GM21423 (cell line): Measurements from ENCODE around the gene ISM2.
A peak's percentile ranks its signal among the peaks of the same experiment; 100 is the strongest.
"Not testable (repeated sequence)": the region's sequence is repeated elsewhere in the genome, so short reads cannot be mapped to it uniquely, and the experiment has no call there.

Experiments used
- ATAC-seq: cut with Tn5 transposase; IDR thresholded peaks from one replicate; pipeline ENCODE4 v1.9.1; 2021; ENCODE audit warnings: mild to moderate bottlenecking, moderate library complexity; ENCODE audit not compliant: unreplicated experiment

ISM2 gene

GRCh38 chr14:77498120-77498979 lies at the start of gene ISM2:
Gene ISM2 (minus strand): TSS chr14:77498816. CDS start chr14:77498793, 23 bp downstream.
- peak; percentile 61 for ATAC-seq

GRCh38 chr14:77547512-77548180 lies 49.0 kb upstream of the ISM2 start:
- ATAC-seq, result no peak

GRCh38 chr14:77545171-77545570 lies 46.6 kb upstream of the ISM2 start:
- not testable (repeated sequence) for ATAC-seq

DNA sequence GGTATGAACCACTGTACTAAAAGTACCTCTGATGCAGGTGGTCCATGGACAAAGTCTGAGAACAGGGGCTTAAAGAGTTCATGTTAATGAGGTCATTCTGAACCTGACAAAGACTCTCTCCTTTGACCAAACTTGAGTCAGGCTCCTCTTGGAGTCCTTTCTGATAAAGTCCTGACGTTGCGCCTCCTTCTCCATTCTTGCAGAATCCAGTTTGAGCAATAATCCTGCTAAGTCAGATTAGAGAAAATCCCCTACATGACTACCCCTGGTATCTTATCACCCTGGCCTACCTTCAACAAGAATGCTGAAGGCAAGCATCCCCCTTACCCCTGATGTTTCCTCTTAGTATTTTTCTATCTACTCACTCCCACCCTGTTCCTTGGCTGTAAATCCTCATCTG lies 46.0 kb upstream of the ISM2 start:
- ATAC-seq, result no peak

DNA sequence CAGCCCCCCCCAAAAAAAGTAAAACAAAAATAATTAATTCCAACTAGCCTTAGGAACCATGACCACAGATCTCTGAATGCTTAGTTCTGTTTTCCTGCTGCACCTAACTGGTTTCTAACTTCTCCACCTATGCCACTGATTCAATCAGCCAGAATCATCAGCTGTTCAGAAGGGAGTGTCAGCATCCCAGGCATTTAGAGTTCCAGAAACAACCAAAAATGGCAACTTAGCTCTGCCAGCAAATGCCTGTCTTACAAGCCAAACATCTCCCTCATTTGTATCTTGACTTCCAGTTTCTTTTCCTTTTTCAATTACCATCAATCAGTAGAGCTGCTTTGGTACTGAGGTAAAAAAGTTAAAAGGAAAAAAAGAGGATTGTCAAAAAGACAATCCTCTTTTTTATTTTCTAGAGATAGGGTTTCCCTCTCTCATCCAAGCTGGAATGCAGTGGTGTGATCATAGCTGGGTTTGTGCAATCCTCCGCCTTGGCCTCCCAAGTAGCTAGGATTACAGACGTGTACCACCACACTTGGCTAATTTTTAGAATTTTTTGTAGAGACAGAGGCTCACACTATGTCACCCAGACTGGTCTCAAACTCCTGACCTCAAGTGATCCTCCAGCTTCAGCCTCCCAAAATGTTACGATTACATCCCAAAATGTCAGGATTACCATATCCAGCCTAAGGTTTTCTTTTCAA lies 45.2 kb upstream of the ISM2 start:
- ATAC-seq, result no peak

GRCh38 chr14:77543240-77543551 lies 44.6 kb upstream of the ISM2 start:
- no peak for ATAC-seq

DNA sequence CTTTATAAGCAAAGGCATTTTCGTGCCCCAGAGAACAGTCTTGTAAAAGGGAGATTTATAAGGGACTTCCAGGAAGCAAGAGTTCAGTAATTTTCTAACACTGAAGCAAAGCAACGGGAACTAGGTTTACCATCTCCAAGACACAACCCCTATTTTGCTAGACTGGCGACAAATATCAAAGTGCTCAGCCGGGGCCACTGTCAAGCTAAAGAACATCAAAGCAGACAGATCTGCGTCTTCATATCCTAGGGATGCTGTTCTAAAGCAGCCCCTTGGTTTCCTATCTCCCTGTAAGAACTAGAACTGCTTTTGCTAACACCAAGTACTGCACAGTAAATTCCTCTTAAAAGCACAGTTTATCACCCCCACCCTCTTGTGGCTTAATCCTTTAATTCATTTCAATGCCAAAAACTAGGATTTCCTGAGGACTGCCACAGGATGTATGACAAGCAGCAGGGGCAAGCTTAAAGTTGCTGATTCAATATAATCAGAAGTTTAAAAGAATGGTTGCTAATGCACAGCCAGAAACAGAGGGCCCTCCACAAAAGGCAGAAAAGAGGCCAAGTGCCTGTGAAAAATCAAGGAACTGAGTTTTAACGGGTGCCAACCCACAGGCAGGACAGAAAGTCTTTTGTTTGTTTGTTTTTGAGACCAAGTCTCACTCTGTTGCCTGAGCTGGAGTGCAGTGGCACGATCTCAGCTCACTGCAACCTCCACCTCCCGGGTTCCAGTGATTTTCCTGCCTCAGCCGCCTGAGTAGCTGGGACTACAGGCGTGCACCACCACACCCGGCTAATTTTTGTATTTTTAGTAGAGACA lies 44.0 kb upstream of the ISM2 start:
- no peak for ATAC-seq

- no peak for ATAC-seq
These were observed 43.3 kb upstream of the ISM2 start for GRCh38 chr14:77541905-77542304.

DNA sequence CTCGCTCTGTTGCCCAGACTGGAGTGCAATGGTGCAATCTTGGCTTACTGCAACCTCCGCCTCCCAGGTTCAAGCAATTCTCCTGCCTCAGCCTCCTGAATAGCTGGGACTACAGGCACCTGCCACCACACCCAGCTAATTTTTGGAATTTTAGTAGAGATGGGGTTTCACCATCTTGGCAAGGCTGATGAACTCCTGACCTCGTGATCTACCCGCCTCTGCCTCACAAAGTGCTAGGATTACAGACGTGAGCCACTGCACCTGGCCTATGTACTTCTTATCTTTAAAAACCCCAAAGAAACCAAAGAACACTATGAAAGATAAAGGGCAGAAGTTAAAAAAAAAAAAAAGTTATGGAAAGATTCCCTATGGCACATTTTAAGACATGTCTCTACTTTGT lies 38.3 kb upstream of the ISM2 start:
- ATAC-seq, result not testable (repeated sequence)

DNA sequence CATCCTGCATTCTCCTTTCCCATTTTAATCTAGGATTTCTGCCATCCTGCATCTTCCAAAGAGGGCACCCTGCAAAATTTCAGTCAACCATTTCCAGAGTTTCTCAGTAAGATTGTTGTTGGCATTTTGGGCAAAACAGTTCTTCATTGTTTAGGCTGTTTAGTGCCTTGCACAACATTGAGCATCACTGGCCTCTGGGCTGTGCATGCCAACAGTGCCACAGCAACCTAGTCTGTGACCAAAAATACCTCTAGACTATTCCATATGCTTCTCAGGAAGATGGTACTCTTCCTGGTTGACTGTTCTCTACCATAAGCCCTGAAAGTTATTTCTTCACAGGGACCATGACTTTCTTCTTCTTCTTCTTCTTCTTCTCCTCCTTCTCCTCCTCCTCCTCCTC lies 32.5 kb upstream of the ISM2 start:
- no peak for ATAC-seq

DNA sequence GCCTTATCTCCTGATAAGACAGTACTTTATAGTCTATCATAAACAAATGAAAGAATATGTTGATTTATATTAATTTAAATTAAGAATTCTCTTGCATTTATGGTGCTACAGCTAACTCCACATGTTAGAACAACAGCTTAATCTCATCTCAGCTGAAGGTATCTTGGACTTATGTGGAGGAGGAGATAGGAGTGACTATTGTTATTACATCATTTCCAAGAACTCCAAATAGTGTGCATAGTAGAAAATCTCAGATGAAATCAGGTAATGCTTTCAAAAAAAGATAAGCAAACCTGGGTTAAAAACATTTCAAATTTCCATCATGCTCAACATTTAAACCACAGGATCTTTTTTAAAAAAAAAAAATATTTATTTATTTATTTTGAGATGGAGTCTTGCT lies 31.3 kb upstream of the ISM2 start:
- no peak for ATAC-seq

- no peak for ATAC-seq
These were observed 30.6 kb upstream of the ISM2 start for GRCh38 chr14:77529213-77529612.

DNA sequence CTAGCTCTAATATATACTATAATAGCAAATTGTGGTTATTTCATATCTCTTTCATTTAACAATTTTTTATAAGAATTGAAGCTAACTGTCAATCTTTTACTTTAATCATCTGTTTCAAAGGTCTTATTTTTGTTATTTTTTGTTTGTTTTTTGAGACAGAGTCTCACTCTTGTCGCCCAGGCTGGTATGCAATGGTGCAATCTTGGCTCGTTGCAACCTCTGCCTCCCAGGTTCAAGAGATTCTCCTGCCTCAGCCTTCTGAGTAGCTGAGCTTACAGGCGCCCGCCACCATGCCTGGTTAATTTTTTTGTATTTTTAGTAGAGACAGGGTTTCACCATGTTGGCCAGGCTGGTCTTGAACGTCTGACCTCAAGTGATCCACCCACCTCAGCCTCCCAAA lies 30.1 kb upstream of the ISM2 start:
- not testable (repeated sequence) for ATAC-seq

DNA sequence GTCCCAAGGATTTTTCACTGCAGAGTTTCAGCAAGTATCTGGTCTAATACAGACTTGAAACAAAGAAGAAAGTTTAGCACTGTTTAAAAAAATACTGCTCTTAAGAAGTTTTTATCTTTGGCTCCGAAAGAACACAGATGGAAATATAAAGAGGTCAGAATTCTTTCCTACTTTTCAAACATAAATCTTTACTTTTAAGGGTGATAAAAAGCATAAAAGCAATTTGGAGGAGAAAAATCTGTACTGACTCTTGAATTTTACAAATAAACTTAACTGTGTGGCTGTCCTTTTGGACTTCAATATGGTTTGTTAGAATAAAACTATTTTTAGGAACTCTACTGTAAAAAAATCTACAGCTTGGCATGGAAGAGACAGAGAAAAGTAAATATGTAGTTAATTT lies 27.6 kb upstream of the ISM2 start:
- ATAC-seq, result no peak

- ATAC-seq, result no peak
These were observed 25.9 kb upstream of the ISM2 start for GRCh38 chr14:77524536-77524935.

DNA sequence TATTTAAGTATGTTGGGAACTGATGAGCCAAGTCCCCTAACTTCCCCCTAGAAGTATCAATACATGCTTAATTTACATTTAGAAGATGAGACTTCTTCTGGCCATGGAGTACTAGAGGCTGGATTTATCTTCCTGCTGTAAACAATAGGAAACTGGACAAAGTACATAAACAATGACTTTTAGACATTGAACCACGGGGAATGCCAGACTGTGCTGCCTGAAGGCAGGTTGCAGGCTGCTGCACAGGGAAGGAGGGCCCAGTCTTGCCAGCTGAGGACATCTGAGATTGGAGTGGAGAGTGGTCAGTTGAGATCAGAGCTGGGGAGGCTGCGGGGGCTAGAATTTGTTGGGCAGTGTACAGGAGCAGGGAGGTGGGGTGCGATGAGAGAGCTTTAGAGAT lies 24.5 kb upstream of the ISM2 start:
- no peak for ATAC-seq

- no peak for ATAC-seq
These were observed 21.9 kb upstream of the ISM2 start for GRCh38 chr14:77520555-77520954.

DNA sequence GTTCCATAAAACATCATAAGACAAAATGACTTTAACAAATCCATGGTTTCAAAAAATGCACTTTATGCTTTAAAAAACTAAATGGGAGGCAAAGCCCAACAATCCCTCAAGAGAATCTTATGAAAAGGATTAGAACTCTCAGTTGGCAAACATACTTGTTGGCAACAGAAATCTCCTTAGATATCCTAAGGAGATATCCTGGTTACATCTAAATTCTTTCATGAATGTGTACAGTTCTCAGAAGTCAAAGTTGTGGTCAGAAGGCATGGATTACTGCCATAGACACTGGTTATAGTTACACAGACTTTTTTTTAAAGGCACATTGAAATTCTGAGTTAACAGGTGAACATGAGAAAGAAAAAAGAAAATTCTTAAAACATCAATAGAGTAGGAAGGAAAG lies 17.5 kb upstream of the ISM2 start:
- ATAC-seq, result no peak

GRCh38 chr14:77511486-77512162 lies 13.0 kb upstream of the ISM2 start:
- no peak for ATAC-seq

GRCh38 chr14:77509366-77509765 lies 10.8 kb upstream of the ISM2 start:
- no peak for ATAC-seq

- no peak for ATAC-seq
These were observed 10.3 kb upstream of the ISM2 start for GRCh38 chr14:77508876-77509275.
